CD14-positive monocyte (primary cell): ENCODE results near the gene EPHB2. TPM values are rescaled to one million over a fixed set of nuclear protein-coding genes. Genes with fewer than 3 reads are reported as not detected.

ENCODE experiments used
- DNase-seq, 3 donors: peaks; one replicate each; pipeline ENCODE4 v3.0.0-alpha.2; 2011 to 2022
- H2AFZ ChIP-seq: 2 replicates; pipeline ENCODE4 v1.6.0; 2012; ENCODE audit warnings: mild to moderate bottlenecking, low read depth, low read length, inconsistent platforms; ENCODE audit not compliant: insufficient read depth, poor library complexity, severe bottlenecking
- H3K27ac ChIP-seq, 2 donors: 1 replicate in 1 of 2; 2 replicates in 1 of 2; pipeline ENCODE4 v1.5.1; 2012 to 2013; ENCODE audit warnings: low read length in 2 of 2, control low read depth in 1 of 2, inconsistent platforms in 1 of 2, low read depth in 1 of 2, mild to moderate bottlenecking in 1 of 2
- H3K27me3 ChIP-seq, 2 donors: one replicate each; pipeline versions ENCODE4 v1.6.0 to v1.6.1; 2011 to 2013; ENCODE audit warnings: low read length in 2 of 2; ENCODE audit not compliant: control insufficient read depth in 2 of 2, insufficient read depth in 2 of 2
- H3K36me3 ChIP-seq, 2 donors: replicated peaks in 1 of 2; 1 replicate in 1 of 2; 2 replicates in 1 of 2; pipeline versions ENCODE4 v1.5.1 to v1.6.1; 2012 to 2013; ENCODE audit warnings: low read length in 2 of 2, control low read depth in 1 of 2, inconsistent platforms in 1 of 2, mild to moderate bottlenecking in 1 of 2; ENCODE audit not compliant: insufficient read depth in 2 of 2, control insufficient read depth in 1 of 2
- H3K4me1 ChIP-seq, 2 donors: 1 replicate in 1 of 2; 2 replicates in 1 of 2; pipeline versions ENCODE4 v1.5.1 to v1.6.1; 2012 to 2013; ENCODE audit warnings: low read length in 2 of 2, control low read depth in 1 of 2, inconsistent platforms in 1 of 2, mild to moderate bottlenecking in 1 of 2, moderate library complexity in 1 of 2; ENCODE audit not compliant: insufficient read depth in 2 of 2, control insufficient read depth in 1 of 2
- H3K4me2 ChIP-seq: replicated peaks from 2 replicates; pipeline ENCODE3; 2012; ENCODE audit warnings: low read length, moderate library complexity, mild to moderate bottlenecking; ENCODE audit not compliant: poor library complexity, severe bottlenecking; ENCODE audit errors: extremely low read depth
- H3K4me3 ChIP-seq, 3 experiments: fragments of 200-600 bp in 1 of 3; sonication (generic) in 1 of 3; replicated peaks in 1 of 3; 1 replicate in 2 of 3; 2 replicates in 1 of 3; pipeline ENCODE4 v1.5.1; 2011 to 2013; ENCODE audit warnings: low read length in 3 of 3, mild to moderate bottlenecking in 3 of 3, control low read depth in 2 of 3, low read depth in 2 of 3, inconsistent platforms in 1 of 3, moderate library complexity in 1 of 3
- H3K79me2 ChIP-seq: 2 replicates; pipeline ENCODE4 v1.6.0; 2012; ENCODE audit warnings: mild to moderate bottlenecking, control low read depth, inconsistent platforms, low read length, moderate library complexity; ENCODE audit not compliant: insufficient read depth
- H3K9ac ChIP-seq: 2 replicates; pipeline ENCODE4 v1.6.0; 2017; ENCODE audit warnings: low read length, mild to moderate bottlenecking; ENCODE audit not compliant: insufficient read depth, poor library complexity, severe bottlenecking
- H3K9me3 ChIP-seq, 2 donors: replicated peaks in 1 of 2; 1 replicate in 1 of 2; 2 replicates in 1 of 2; pipeline versions ENCODE4 v1.5.1 to v1.6.1; 2012 to 2013; ENCODE audit warnings: low read length in 2 of 2, control low read depth in 1 of 2; ENCODE audit not compliant: control insufficient read depth in 1 of 2, insufficient read depth in 1 of 2
- H4K20me1 ChIP-seq: 2 replicates; pipeline ENCODE4 v1.6.0; 2012; ENCODE audit warnings: mild to moderate bottlenecking, low read length, control low read depth, moderate library complexity; ENCODE audit not compliant: insufficient read depth
- H3K27ac Mint-ChIP-seq, 7 donors: one replicate each; pipeline ENCODE4 v1.8.0; 2020; ENCODE audit warnings: mild to moderate bottlenecking in 7 of 7, mixed read lengths in 7 of 7, moderate library complexity in 6 of 7, inconsistent platforms in 2 of 7
- H3K27me3 Mint-ChIP-seq, 3 donors: one replicate each; pipeline ENCODE4 v1.8.0; 2021 to 2022; ENCODE audit warnings: low read depth in 3 of 3, mild to moderate bottlenecking in 3 of 3, mixed read lengths in 3 of 3, moderate library complexity in 3 of 3, inconsistent platforms in 1 of 3
- H3K36me3 Mint-ChIP-seq, 2 donors: one replicate each; pipeline ENCODE4 v1.8.0; 2020; ENCODE audit warnings: mixed read lengths in 2 of 2, inconsistent platforms in 1 of 2, mild to moderate bottlenecking in 1 of 2
- H3K4me1 Mint-ChIP-seq: one replicate; pipeline ENCODE4 v1.8.0; 2020; ENCODE audit warnings: mild to moderate bottlenecking, mixed read lengths
- H3K4me3 Mint-ChIP-seq, 2 donors: one replicate each; pipeline ENCODE4 v1.8.0; 2020; ENCODE audit warnings: mild to moderate bottlenecking in 2 of 2, mixed read lengths in 2 of 2, moderate library complexity in 1 of 2
- H3K9me3 Mint-ChIP-seq, 7 donors: one replicate each; pipeline ENCODE4 v1.8.0; 2020 to 2022; ENCODE audit warnings: mixed read lengths in 7 of 7, mild to moderate bottlenecking in 6 of 7, moderate library complexity in 6 of 7, inconsistent platforms in 2 of 7
- WGBS: methylation state at CpG from one replicate; pipeline ENCODE4 v1.1.5; 2013; ENCODE audit warnings: missing lambda C conversion rate; ENCODE audit not compliant: insufficient coverage; 5-methylcytosine and 5-hydroxymethylcytosine counted together
- intact Hi-C, 2 donors: fragments of 100-400 bp; cut with micrococcal nuclease; formaldehyde crosslinking; loops; one replicate each; pipeline versions ENCODE4 v1.15.0 to v1.15.1; 2023
- polyA plus RNA-seq, 3 donors: library from polyadenylated mRNA; depleted of rRNA in 1 of 3; unstranded in 2 of 3; stranded (reverse) in 1 of 3; fragments of 300-500 nt in 2 of 3; fragments of >200 nt in 1 of 3; fragmentation: Illumina TruSeq in 2 of 3; gene quantifications; 1 replicate in 2 of 3; 2 replicates in 1 of 3; pipeline ENCODE4 v1.2.3, GENCODE V29; 2012 to 2021
- TF ChIP-seq, protein P1 (sequence below): fragments of 200-600 bp; IDR thresholded peaks from one replicate; pipeline ENCODE4 v1.8.0; 2022; ENCODE audit warnings: antibody characterized with exemption, mild to moderate bottlenecking

Gene EPHB2
- polyA plus RNA-seq, 3 donors, result 2.9 to 5.6 (median 3.4) TPM

DNA sequence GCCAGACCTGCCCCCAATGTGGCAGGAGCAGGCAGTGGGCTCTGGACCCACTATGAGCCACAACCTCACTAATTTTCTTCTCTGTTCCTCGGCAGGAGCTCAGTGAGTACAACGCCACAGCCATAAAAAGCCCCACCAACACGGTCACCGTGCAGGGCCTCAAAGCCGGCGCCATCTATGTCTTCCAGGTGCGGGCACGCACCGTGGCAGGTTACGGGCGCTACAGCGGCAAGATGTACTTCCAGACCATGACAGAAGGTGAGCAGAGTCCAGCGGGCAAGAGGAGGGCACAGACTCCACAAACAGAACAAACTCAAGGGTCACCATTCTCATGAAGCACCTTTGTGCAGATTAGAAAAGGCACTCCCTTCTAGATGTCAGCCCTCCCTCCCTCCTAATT is 182.2 kb downstream of the EPHB2 start:
- H4K20me1 ChIP-seq, result no peaks in the 10 kb centered on the region
- H3K4me3 ChIP-seq, result no peak overlapping the region
- no peak for DNase-seq
- Mint-ChIP-seq H3K27ac (no peak overlapping the region), H3K4me3 (no peak overlapping the region), H3K9me3 (no peaks in the 10 kb centered on the region), H3K36me3 (no peaks in the 10 kb centered on the region), H3K27me3 (peaks cover 1 to 6% (median 3%) of the 10 kb centered on the region in 3 donors), H3K4me1 (no peaks in the 10 kb centered on the region)
- no peak overlapping the region for H3K9ac ChIP-seq
- H3K27me3 ChIP-seq, result no peaks in the 10 kb centered on the region
- WGBS, result 96% methylated on average over 9 of the region's 13 CpGs
- H3K79me2 ChIP-seq, result no peaks in the 10 kb centered on the region
- H3K9me3 ChIP-seq, result no peaks in the 10 kb centered on the region
- H3K27ac ChIP-seq, result no peak overlapping the region
- H2AFZ ChIP-seq, result no peak overlapping the region
- H3K36me3 ChIP-seq, result no peaks in the 10 kb centered on the region
- no peak overlapping the region for H3K4me2 ChIP-seq
- intact Hi-C loops, result no loop called here
- no peaks in the 10 kb centered on the region for H3K4me1 ChIP-seq
- TF ChIP-seq, protein P1, sequence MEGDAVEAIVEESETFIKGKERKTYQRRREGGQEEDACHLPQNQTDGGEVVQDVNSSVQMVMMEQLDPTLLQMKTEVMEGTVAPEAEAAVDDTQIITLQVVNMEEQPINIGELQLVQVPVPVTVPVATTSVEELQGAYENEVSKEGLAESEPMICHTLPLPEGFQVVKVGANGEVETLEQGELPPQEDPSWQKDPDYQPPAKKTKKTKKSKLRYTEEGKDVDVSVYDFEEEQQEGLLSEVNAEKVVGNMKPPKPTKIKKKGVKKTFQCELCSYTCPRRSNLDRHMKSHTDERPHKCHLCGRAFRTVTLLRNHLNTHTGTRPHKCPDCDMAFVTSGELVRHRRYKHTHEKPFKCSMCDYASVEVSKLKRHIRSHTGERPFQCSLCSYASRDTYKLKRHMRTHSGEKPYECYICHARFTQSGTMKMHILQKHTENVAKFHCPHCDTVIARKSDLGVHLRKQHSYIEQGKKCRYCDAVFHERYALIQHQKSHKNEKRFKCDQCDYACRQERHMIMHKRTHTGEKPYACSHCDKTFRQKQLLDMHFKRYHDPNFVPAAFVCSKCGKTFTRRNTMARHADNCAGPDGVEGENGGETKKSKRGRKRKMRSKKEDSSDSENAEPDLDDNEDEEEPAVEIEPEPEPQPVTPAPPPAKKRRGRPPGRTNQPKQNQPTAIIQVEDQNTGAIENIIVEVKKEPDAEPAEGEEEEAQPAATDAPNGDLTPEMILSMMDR, result no peak

DNA sequence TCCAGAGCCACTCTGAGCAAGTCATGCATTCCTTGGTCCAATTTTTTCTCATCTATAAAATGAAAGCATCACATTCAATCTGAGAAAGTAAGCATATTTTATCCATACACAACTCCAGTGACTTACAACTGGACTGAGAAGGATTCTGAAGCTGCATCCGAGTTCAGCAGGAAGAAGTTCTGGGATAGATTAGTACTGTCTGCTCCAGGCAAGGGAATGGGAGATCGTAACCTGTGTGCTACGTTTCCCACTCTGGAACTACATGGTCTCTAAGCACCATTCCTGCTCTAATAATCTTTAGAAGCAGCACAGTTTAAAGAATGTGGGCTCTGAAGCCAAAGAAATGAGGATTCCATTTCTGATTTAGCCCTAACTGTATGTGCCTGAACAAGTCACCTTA is 182.7 kb downstream of the EPHB2 start:
- H4K20me1 ChIP-seq, result no peaks in the 10 kb centered on the region
- no peaks in the 10 kb centered on the region for H3K36me3 ChIP-seq
- intact Hi-C loops, result no loop called here
- H3K4me3 ChIP-seq, result no peak overlapping the region
- no peak overlapping the region for H3K9ac ChIP-seq
- no peak overlapping the region for H3K4me3 Mint-ChIP-seq
- no peaks in the 10 kb centered on the region for H3K27me3 ChIP-seq
- WGBS, result no CpG with 5 or more reads among the region's 3 CpGs
- peaks cover 1 to 6% (median 3%) of the 10 kb centered on the region in 3 donors for H3K27me3 Mint-ChIP-seq
- H3K27ac ChIP-seq, result no peak overlapping the region
- H3K4me1 Mint-ChIP-seq, result no peaks in the 10 kb centered on the region
- H3K4me2 ChIP-seq, result no peak overlapping the region
- DNase-seq, result no peak
- H3K9me3 Mint-ChIP-seq, result no peaks in the 10 kb centered on the region
- TF ChIP-seq, protein P1, result no peak
- no peaks in the 10 kb centered on the region for H3K79me2 ChIP-seq
- H3K36me3 Mint-ChIP-seq, result no peaks in the 10 kb centered on the region
- H3K27ac Mint-ChIP-seq, result no peak overlapping the region
- no peak overlapping the region for H2AFZ ChIP-seq
- no peaks in the 10 kb centered on the region for H3K9me3 ChIP-seq
- no peaks in the 10 kb centered on the region for H3K4me1 ChIP-seq
